RWPE2 (cell line): ENCODE measurements around the gene UCP3.

Experiments used
- ATAC-seq: fragments of 200-7000 bp; cut with Tn5 transposase; 3 replicates; pipeline ENCODE4 v1.9.1; 2021; ENCODE audit warnings: low read depth
- DNase-seq: peaks from one replicate; pipeline ENCODE4 v3.0.0-alpha.2; 2020; ENCODE audit warnings: low spot score
- H3K27ac ChIP-seq: fragments of 450-650 bp; 2 replicates; pipeline ENCODE4 v1.5.1; 2017; ENCODE audit warnings: mild to moderate bottlenecking; ENCODE audit not compliant: poor library complexity, severe bottlenecking
- H3K27me3 ChIP-seq: fragments of 250-450 bp; sonication (Bioruptor Pico); 2 replicates; pipeline ENCODE4 v1.5.1; 2021; ENCODE audit warnings: mild to moderate bottlenecking, moderate library complexity; ENCODE audit not compliant: insufficient read depth, poor library complexity, severe bottlenecking
- H3K36me3 ChIP-seq: fragments of 250-450 bp; sonication (Bioruptor Pico); 2 replicates; pipeline ENCODE4 v1.5.1; 2020; ENCODE audit warnings: low read depth, mild to moderate bottlenecking, moderate library complexity
- H3K4me1 ChIP-seq: fragments of 250-450 bp; sonication (Bioruptor Pico); 2 replicates; pipeline ENCODE4 v1.5.1; 2021; ENCODE audit warnings: mild to moderate bottlenecking, moderate library complexity; ENCODE audit not compliant: insufficient read depth, poor library complexity, severe bottlenecking
- H3K4me3 ChIP-seq: fragments of 250-450 bp; sonication (Bioruptor Pico); 2 replicates; pipeline ENCODE4 v1.5.1; 2021; ENCODE audit warnings: mild to moderate bottlenecking, moderate library complexity; ENCODE audit not compliant: severe bottlenecking
- H3K9me3 ChIP-seq: fragments of 250-450 bp; sonication (Bioruptor Pico); 2 replicates; pipeline ENCODE4 v1.5.1; 2021; ENCODE audit warnings: mild to moderate bottlenecking, moderate library complexity; ENCODE audit not compliant: severe bottlenecking
- TF ChIP-seq, protein P1 (sequence below): fragments of 450-650 bp; IDR thresholded peaks from one replicate; pipeline ENCODE4 v1.5.1; 2017; ENCODE audit warnings: mild to moderate bottlenecking, moderate library complexity; ENCODE audit not compliant: poor library complexity, severe bottlenecking

The UCP3 gene

DNA sequence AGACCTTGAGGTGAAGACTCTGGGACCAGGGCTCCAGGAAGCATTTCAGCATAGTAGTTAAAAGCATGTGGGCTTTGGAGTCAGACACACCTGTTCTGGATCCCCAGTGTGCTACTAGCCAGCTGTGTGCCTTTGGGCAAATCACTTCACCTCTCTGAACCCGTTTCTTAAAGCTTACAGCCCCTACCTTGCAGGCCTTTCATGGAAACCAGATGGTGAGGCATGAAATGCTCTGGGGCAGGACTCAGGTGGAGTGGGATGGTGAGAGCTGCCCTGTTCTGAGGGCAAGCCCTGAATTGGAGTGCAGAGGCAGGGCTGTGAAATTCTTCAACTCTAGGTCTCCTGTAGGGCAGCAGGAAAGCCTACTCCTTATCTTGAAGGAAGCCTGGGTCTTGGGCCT is 36.7 kb downstream of the UCP3 start:
- DNase-seq (no peak), ATAC-seq (no peak)
- Histone ChIP-seq H3K4me3 (no peak overlapping the region), H3K4me1 (no peaks in the 10 kb centered on the region), H3K9me3 (no peaks in the 10 kb centered on the region), H3K27me3 (no peaks in the 10 kb centered on the region), H3K27ac (no peak overlapping the region), H3K36me3 (no peaks in the 10 kb centered on the region)
- TF ChIP-seq, protein P1, sequence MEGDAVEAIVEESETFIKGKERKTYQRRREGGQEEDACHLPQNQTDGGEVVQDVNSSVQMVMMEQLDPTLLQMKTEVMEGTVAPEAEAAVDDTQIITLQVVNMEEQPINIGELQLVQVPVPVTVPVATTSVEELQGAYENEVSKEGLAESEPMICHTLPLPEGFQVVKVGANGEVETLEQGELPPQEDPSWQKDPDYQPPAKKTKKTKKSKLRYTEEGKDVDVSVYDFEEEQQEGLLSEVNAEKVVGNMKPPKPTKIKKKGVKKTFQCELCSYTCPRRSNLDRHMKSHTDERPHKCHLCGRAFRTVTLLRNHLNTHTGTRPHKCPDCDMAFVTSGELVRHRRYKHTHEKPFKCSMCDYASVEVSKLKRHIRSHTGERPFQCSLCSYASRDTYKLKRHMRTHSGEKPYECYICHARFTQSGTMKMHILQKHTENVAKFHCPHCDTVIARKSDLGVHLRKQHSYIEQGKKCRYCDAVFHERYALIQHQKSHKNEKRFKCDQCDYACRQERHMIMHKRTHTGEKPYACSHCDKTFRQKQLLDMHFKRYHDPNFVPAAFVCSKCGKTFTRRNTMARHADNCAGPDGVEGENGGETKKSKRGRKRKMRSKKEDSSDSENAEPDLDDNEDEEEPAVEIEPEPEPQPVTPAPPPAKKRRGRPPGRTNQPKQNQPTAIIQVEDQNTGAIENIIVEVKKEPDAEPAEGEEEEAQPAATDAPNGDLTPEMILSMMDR: no peak

DNA sequence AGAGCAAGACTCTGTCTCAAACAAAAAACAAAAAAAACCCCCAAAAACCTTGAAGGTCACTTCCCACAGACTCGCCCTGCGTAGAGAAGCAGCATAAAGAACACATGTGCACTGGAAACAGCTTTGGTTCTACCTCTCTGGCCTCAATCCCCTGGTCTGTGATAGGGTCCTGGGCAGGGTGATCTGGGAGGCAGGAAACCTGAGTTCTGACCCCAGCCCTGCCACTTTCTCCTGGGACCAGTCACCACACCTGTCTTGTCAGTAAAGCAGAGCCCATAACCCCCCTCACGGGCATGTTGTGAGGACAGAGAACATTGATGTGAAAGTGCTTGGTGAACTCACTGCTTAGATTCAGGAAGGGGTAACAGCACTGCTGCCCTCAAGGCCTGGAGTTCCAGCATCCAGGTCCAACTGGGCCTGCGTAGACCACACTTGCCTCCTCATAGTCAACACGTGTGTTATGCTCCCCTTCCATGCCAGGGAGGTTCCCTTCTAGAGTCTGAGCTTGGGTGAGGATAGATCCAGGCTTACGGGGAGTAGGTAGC is 37.6 kb downstream of the UCP3 start:
- H3K4me3 ChIP-seq: no peak overlapping the region
- H3K27me3 ChIP-seq: no peaks in the 10 kb centered on the region
- no peaks in the 10 kb centered on the region for H3K36me3 ChIP-seq
- H3K27ac ChIP-seq: no peak overlapping the region
- DNase-seq (no peak), ATAC-seq (no peak)
- TF ChIP-seq, protein P1: no peak
- no peaks in the 10 kb centered on the region for H3K9me3 ChIP-seq
- H3K4me1 ChIP-seq: no peaks in the 10 kb centered on the region

DNA sequence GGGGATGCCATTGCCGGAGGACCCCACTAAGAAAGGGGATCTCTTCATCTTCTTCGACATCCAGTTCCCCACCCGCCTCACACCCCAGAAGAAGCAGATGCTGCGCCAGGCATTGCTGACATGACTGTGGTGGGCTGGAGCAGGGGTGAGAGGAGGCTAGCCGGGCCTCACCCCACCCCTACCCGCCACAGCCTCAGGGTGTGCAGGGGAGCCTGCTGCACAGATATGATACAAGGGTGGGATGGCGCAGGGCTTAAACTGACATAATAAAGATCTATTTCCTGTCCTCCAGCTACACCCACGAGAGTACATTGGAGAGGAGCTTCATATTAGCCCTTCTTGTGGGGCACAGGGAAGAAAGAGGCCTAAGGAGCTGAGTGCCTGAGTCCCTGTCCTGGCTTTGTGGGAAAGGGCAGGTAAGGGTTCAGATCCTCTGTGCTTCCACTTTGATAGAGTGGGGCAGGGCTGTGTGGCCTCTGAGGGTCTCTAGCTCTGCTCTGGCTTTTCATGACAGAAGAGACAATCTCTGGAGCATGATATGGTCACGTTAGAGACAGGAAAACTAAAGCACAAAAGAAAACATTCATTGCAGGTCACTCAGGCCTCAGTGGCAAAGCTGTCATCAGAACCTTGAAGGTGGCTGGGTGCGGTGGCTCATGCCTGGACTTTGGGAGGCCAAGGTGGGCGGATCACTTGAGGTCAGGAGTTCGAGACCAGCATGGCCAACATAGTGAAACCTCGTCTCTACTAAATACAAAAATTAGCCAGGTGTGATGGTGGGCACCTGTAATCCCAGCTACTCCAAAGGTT is 38.7 kb downstream of the UCP3 start:
- Histone ChIP-seq H3K9me3 (no peaks in the 10 kb centered on the region), H3K27ac (no peak overlapping the region), H3K4me1 (no peaks in the 10 kb centered on the region), H3K4me3 (no peak overlapping the region), H3K36me3 (no peaks in the 10 kb centered on the region), H3K27me3 (no peaks in the 10 kb centered on the region)
- DNase-seq (no peak), ATAC-seq (no peak)
- TF ChIP-seq, protein P1: no peak

DNA sequence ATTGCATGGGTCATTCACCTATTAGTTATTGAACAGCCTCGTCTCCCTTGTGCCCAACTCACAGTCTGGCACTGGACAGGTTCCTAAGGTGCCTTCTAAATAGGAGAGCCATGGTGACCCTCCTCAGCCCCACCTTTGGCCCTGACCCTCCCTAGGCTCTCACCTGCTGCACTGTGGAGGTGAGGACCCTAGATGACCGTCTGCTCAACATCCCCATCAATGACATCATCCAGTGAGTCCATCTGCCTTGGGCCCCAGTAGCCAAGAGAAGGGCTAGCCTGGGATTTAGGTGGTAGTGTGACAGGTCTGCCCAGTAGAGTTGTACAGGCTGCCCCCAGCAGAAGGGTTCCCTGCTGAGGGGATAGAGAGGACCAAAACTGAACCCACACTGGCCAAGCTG is 39.8 kb downstream of the UCP3 start:
- no peaks in the 10 kb centered on the region for H3K36me3 ChIP-seq
- H3K4me1 ChIP-seq: no peaks in the 10 kb centered on the region
- no peak for DNase-seq
- TF ChIP-seq, protein P1: no peak
- no peak overlapping the region for H3K4me3 ChIP-seq
- H3K27me3 ChIP-seq: no peaks in the 10 kb centered on the region
- no peaks in the 10 kb centered on the region for H3K9me3 ChIP-seq
- no peak overlapping the region for H3K27ac ChIP-seq
- no peak for ATAC-seq

DNA sequence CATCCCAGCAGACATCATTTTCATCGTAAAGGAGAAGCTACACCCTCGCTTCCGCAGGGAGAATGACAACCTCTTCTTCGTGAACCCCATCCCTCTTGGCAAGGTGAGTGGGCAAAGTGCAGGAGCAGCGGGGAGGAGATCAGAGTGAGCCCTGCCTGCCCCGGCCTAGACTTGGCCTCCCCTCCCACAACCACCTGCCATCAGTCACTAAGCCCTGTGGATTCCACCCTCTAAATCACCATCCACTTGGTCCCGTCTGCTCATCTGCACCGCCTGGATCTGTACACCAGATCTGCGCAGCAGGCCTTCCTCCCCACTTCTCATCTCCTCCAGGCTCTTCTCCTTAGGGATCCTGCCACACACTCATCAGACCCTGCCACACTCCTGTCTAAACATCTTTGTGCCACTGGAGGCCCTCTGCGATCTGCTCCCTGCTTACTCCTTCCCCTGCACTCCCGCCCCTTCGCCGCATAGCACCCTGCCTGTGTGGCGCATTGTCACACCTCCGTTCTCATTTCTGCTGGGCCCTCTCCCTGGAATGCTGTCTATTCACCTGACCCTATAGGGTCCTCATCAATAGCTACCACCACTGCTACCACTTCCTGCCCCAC is 40.4 kb downstream of the UCP3 start:
- TF ChIP-seq, protein P1: no peak
- ATAC-seq: no peak
- Histone ChIP-seq H3K27me3 (no peaks in the 10 kb centered on the region), H3K4me3 (no peak overlapping the region), H3K27ac (no peak overlapping the region), H3K9me3 (no peaks in the 10 kb centered on the region), H3K4me1 (no peaks in the 10 kb centered on the region), H3K36me3 (no peaks in the 10 kb centered on the region)
- no peak for DNase-seq
